HuH-7 (cell line): ENCODE measurements around the gene UTP4.

Experiments
- DNase-seq: peaks from one replicate; pipeline ENCODE4 v3.0.0; 2011; ENCODE audit warnings: low spot score

UTP4 gene

GRCh38 chr16:69132424-69133252 is at the start of gene UTP4, which contains the start of gene CHTF8:
TSS of gene UTP4 (plus strand) at chr16:69132649. CDS start at chr16:69133460, 811 bp downstream.
TSS of gene CHTF8 (minus strand) at chr16:69132588. CDS start at chr16:69121458, 11,130 bp downstream.
- peak; percentile 90 for DNase-seq

- DNase-seq: peak; percentile 53
These were observed 49.0 kb upstream of the UTP4 start for GRCh38 chr16:69083306-69083941.

- no peak for DNase-seq
These were observed 48.2 kb upstream of the UTP4 start for GRCh38 chr16:69084289-69084688.

- DNase-seq: no peak
These were observed 47.3 kb upstream of the UTP4 start for GRCh38 chr16:69085032-69085695.

GRCh38 chr16:69087161-69087581 is 45.3 kb upstream of the UTP4 start:
- DNase-seq: no peak

- no peak for DNase-seq
These were observed 43.8 kb upstream of the UTP4 start for GRCh38 chr16:69088684-69089083.

- DNase-seq: no peak
These were observed 43.1 kb upstream of the UTP4 start for GRCh38 chr16:69089091-69089910.

GRCh38 chr16:69093974-69094373 is 38.5 kb upstream of the UTP4 start:
- DNase-seq: no peak

GRCh38 chr16:69094501-69094900 is 37.9 kb upstream of the UTP4 start:
- no peak for DNase-seq

- no peak for DNase-seq
These were observed 37.3 kb upstream of the UTP4 start for GRCh38 chr16:69095193-69095592.

- no peak for DNase-seq
These were observed 32.3 kb upstream of the UTP4 start for GRCh38 chr16:69100071-69100691.

GRCh38 chr16:69105501-69106361 is 26.7 kb upstream of the UTP4 start, which contains the start of gene HAS3:
TSS of gene HAS3 (plus strand) at chr16:69105653. CDS start at chr16:69109396, 3,743 bp downstream.
- DNase-seq: peak; percentile 80

- peak; percentile 39 for DNase-seq
These were observed 25.7 kb upstream of the UTP4 start for GRCh38 chr16:69106491-69107315.

GRCh38 chr16:69107316-69107962 is 25.0 kb upstream of the UTP4 start:
- no peak for DNase-seq

GRCh38 chr16:69108064-69108904 is 24.2 kb upstream of the UTP4 start:
- DNase-seq: no peak

GRCh38 chr16:69108905-69109252 is 23.6 kb upstream of the UTP4 start:
- no peak for DNase-seq

GRCh38 chr16:69109486-69110270 is 22.8 kb upstream of the UTP4 start:
- DNase-seq: no peak
